K562 (cell line): Measurements from ENCODE around the gene UBE2L3. TPM values are rescaled to one million over a fixed set of nuclear protein-coding genes. Genes with fewer than 3 reads are reported as not detected.

Experiments
- BRCA1 ChIP-seq, 2 experiments: fragments of 450-650 bp in 1 of 2; sonication (generic) in 1 of 2; formaldehyde crosslinking in 1 of 2; IDR thresholded peaks; 2 replicates each; pipeline versions ENCODE4 v1.5.0 to v1.6.1; 2017 to 2020; ENCODE audit warnings: mild to moderate bottlenecking in 1 of 2, missing genetic modification reagents in 1 of 2
- BRF1 ChIP-seq: IDR thresholded peaks from 3 replicates; pipeline ENCODE4 v1.6.1; 2011; ENCODE audit warnings: borderline replicate concordance, mild to moderate bottlenecking; ENCODE audit not compliant: insufficient read length; ENCODE audit errors: extremely low read depth
- ETV1 ChIP-seq: fragments of 450-650 bp; conservative IDR thresholded peaks from 2 replicates; pipeline ENCODE4 v1.6.1; 2016; ENCODE audit warnings: missing genetic modification characterization, control low read depth, low read depth, missing compliant biosample characterization
- KLF16 ChIP-seq: IDR thresholded peaks from 2 replicates; pipeline ENCODE4 v1.6.1; 2016; ENCODE audit warnings: antibody characterized with exemption
- LCOR ChIP-seq: sonication (generic); formaldehyde crosslinking; IDR thresholded peaks from 2 replicates; pipeline ENCODE4 v1.8.0; 2022; ENCODE audit warnings: mild to moderate bottlenecking, missing genetic modification reagents
- NFE2L1 ChIP-seq: fragments of 450-650 bp; IDR thresholded peaks from 2 replicates; pipeline ENCODE4 v1.6.1; 2016; ENCODE audit warnings: missing genetic modification characterization, low read depth, mild to moderate bottlenecking, missing compliant biosample characterization, moderate library complexity, borderline replicate concordance
- RAD21 ChIP-seq, 2 experiments: fragments of 250-450 bp in 1 of 2; fragments of 450-650 bp in 1 of 2; sonication (Bioruptor Pico) in 1 of 2; formaldehyde crosslinking in 1 of 2; IDR thresholded peaks in 1 of 2; conservative IDR thresholded peaks in 1 of 2; 2 replicates each; pipeline versions ENCODE4 v1.4.0 to v1.8.0; 2020 to 2022; ENCODE audit warnings: mild to moderate bottlenecking in 2 of 2, moderate library complexity in 1 of 2
- RBFOX2 ChIP-seq: fragments of 200-400 bp; formaldehyde crosslinking; IDR thresholded peaks from 2 replicates; pipeline ENCODE4 v1.6.1; 2017; ENCODE audit warnings: low read depth, mild to moderate bottlenecking, low read length, moderate library complexity
- RBM14 ChIP-seq: fragments of 200-400 bp; formaldehyde crosslinking; IDR thresholded peaks from 2 replicates; pipeline ENCODE4 v1.6.1; 2018; ENCODE audit warnings: low read depth, mild to moderate bottlenecking, low read length, moderate library complexity, borderline replicate concordance; ENCODE audit not compliant: insufficient read depth
- RBM25 ChIP-seq: fragments of 200-400 bp; formaldehyde crosslinking; IDR thresholded peaks from 2 replicates; pipeline ENCODE4 v1.6.1; 2018; ENCODE audit warnings: low read length, low read depth, moderate library complexity; ENCODE audit not compliant: severe bottlenecking
- SIRT6 ChIP-seq: IDR thresholded peaks from one replicate; pipeline ENCODE4 v1.6.1; 2012; ENCODE audit warnings: low read depth, mild to moderate bottlenecking, control low read depth, inconsistent platforms, low read length, moderate library complexity
- SREBF1 ChIP-seq: fragments of 150-350 bp; IDR thresholded peaks from 2 replicates; pipeline ENCODE4 v1.6.1; 2014; ENCODE audit warnings: antibody characterized with exemption, low read depth, low read length, borderline replicate concordance
- ZFP36 ChIP-seq: fragments of 150-350 bp; IDR thresholded peaks from 2 replicates; pipeline ENCODE4 v1.6.1; 2018; ENCODE audit warnings: low read length, low read depth; ENCODE audit not compliant: partially characterized antibody
- ZNF165 ChIP-seq: fragments of 250-450 bp; sonication (Bioruptor Pico); IDR thresholded peaks from 2 replicates; pipeline ENCODE4 v1.4.0; 2020; ENCODE audit warnings: borderline replicate concordance
- ZNF175 ChIP-seq: fragments of 200-800 bp; sonication (Bioruptor generic); IDR thresholded peaks from 2 replicates; pipeline ENCODE4 v1.6.1; 2016; ENCODE audit warnings: low read depth, mild to moderate bottlenecking, missing genetic modification characterization, missing compliant biosample characterization
- polyA plus RNA-seq, 8 experiments: library from polyadenylated mRNA; depleted of rRNA in 4 of 8; stranded (reverse) in 5 of 8; unstranded in 3 of 8; fragments of >200 nt; fragmentation: Nextera tagmentation in 2 of 8; fragmentation: Illumina TruSeq in 1 of 8; extraction: Ambion mirVana in 2 of 8; extraction: Trizol in 1 of 8; gene quantifications; 2 replicates each; pipeline versions ENCODE4 v1.2.1 to v1.2.3, GENCODE V29; 2011 to 2014; ENCODE audit warnings: inconsistent platforms in 1 of 8, missing spikeins in 1 of 8
- total RNA-seq, 7 experiments: library from RNA; depleted of rRNA in 6 of 7; stranded (reverse); fragments of >200 nt in 6 of 7; fragmentation: Illumina TruSeq in 2 of 7; extraction: Trizol in 2 of 7; gene quantifications; 2 replicates each; pipeline versions ENCODE4 v1.2.1 to v1.2.3, GENCODE V29; 2011 to 2021; ENCODE audit warnings: low replicate concordance in 1 of 7
- TF ChIP-seq, protein P1 (sequence below), 2 experiments: fragments of 450-650 bp; IDR thresholded peaks; 2 replicates each; pipeline ENCODE4 v1.6.1; 2016; ENCODE audit warnings: mild to moderate bottlenecking in 2 of 2, borderline replicate concordance in 1 of 2, low read depth in 1 of 2, moderate library complexity in 1 of 2
- TF ChIP-seq, protein P2 (sequence below): fragments of 250-450 bp; sonication (Bioruptor Pico); IDR thresholded peaks from 2 replicates; pipeline ENCODE4 v1.8.0; 2021; ENCODE audit warnings: moderate library complexity, mild to moderate bottlenecking, inconsistent platforms

The UBE2L3 gene
- total and polyA plus RNA-seq, 9 of the 15 experiments (the other 6 are each of a cell fraction or from before 2014, with no cell fraction given) = 215 to 625 (median 285) TPM

DNA sequence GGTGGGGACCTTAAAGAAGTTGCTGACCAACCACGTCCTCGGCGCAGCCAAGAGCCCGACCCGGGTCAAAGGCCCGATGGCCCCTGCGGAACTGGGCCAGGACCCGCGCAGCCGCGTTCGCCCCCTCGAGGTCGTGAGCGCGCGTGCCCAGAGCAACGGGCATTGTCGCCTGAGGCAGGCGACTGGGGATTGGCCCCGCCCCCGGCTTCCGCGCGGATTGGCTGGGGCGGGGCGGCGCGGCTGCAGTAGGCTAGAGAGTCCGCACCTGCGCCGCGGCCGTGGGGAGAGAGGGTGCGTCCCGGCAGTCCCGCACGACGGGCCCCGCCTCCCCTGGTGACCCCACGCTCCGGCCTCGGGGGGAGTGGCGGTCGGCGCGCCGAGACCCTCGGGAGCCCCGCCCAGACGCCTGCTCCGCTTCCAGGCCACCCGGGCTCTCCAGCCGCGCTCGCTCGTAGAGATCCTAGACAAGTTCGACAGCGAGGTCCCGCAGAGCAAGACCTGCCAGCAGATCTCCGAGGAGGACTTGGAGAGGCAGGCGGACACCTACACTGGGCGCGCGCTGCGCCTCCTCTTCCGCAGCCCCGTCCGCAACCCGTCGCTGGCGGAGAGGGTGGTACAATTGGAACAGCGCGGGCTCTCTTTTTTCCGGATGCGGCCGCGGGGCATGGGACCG is 90.0 kb downstream of the UBE2L3 start (continued):
- TF ChIP-seq ZNF175 (no peak), ZFP36 (peak; percentile 36), KLF16 (no peak), ETV1 (tag) (no peak), SIRT6 (no peak), LCOR (CRISPR knock-in tag) (no peak), RBM14 (no peak), BRF1 (no peak), ZNF165 (CRISPR knock-in tag) (no peak), RBFOX2 (no peak), SREBF1 (0 out of 2 replicates have a peak, but pooled peaks have one; percentile 62), NFE2L1 (no peak), BRCA1 (IDR thresholded peaks at IDR 0.05) (no peak), BRCA1 (CRISPR knock-in tag; IDR thresholded peaks at IDR 0.05) (no peak), RBM25 (no peak), RAD21 (CRISPR knock-in tag; conservative IDR thresholded peaks at IDR 0.05 in 1 of 2, IDR thresholded peaks at IDR 0.05 in 1 of 2) (no peak)
- TF ChIP-seq, protein P1, sequence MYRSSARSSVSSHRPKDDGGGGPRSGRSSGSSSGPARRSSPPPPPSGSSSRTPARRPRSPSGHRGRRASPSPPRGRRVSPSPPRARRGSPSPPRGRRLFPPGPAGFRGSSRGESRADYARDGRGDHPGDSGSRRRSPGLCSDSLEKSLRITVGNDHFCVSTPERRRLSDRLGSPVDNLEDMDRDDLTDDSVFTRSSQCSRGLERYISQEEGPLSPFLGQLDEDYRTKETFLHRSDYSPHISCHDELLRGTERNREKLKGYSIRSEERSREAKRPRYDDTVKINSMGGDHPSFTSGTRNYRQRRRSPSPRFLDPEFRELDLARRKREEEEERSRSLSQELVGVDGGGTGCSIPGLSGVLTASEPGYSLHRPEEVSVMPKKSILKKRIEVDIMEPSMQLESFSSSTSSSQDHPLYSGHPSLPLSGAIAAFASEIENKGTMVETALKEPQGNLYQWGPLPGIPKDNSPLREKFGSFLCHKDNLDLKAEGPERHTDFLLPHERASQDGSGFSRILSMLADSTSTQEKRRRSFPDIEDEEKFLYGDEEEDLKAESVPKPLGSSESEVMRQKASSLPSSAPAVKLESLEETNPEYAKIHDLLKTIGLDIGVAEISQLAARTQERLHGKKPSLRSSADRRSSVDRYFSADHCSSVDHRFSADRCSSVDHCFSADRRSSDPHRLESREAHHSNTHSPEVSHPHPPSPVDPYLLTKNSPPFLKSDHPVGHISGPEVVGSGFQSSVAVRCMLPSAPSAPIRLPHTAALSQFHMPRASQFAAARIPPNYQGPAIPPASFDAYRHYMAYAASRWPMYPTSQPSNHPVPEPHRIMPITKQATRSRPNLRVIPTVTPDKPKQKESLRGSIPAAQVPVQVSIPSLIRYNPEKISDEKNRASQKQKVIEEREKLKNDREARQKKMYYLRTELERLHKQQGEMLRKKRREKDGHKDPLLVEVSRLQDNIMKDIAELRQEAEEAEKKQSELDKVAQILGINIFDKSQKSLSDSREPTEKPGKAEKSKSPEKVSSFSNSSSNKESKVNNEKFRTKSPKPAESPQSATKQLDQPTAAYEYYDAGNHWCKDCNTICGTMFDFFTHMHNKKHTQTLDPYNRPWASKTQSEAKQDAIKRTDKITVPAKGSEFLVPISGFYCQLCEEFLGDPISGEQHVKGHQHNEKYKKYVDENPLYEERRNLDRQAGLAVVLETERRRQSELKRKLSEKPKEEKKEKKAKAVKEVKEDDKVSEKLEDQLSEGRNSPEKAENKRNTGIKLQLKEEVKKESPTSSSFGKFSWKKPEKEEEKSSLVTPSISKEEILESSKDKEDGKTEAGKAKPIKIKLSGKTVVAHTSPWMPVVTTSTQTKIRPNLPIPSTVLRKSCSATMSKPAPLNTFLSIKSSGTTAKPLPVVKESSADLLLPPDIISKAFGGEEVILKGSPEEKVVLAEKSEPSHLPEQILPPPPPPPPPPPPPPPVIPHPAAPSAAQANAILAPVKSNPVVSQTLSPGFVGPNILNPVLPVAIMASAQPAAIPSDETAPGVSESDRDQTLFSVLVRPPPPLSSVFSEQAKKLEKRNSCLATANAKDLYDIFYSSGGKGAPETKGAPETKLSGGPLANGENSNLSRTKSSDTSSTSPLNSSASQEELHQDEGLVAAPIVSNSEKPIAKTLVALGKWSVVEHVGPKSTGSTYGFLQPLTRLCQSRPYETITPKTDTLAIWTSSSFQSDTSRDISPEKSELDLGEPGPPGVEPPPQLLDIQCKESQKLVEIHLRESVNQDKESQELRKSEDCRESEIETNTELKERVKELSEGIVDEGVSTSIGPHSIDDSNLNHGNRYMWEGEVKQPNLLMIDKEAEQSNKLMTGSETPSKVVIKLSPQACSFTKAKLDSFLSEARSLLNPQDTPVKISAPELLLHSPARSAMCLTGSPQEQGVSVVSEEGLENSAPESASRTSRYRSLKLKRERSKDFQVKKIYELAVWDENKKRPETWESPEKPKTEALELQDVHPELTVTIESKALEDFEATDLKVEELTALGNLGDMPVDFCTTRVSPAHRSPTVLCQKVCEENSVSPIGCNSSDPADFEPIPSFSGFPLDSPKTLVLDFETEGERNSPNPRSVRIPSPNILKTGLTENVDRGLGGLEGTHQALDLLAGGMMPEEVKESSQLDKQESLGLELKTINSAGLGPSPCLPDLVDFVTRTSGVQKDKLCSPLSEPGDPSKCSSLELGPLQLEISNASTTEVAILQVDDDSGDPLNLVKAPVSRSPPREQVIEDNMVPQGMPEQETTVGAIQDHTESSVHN (IDR thresholded peaks at IDR 0.05; ENCODE audit: borderline replicate concordance in 1 of 2, low read depth in 1 of 2) = no peak
- TF ChIP-seq, protein P2, sequence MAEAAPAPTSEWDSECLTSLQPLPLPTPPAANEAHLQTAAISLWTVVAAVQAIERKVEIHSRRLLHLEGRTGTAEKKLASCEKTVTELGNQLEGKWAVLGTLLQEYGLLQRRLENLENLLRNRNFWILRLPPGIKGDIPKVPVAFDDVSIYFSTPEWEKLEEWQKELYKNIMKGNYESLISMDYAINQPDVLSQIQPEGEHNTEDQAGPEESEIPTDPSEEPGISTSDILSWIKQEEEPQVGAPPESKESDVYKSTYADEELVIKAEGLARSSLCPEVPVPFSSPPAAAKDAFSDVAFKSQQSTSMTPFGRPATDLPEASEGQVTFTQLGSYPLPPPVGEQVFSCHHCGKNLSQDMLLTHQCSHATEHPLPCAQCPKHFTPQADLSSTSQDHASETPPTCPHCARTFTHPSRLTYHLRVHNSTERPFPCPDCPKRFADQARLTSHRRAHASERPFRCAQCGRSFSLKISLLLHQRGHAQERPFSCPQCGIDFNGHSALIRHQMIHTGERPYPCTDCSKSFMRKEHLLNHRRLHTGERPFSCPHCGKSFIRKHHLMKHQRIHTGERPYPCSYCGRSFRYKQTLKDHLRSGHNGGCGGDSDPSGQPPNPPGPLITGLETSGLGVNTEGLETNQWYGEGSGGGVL (CRISPR knock-in tag) = no peak
